CD1c-positive myeloid dendritic cell (primary cell): ENCODE results near the gene SRM.
"Not testable (repeated sequence)": the region's sequence is repeated elsewhere in the genome, so short reads cannot be mapped to it uniquely, and the experiment has no call there.

ENCODE experiments used
- DNase-seq: peaks from one replicate; pipeline ENCODE4 v3.0.0-alpha.2; 2016; ENCODE audit errors: extremely low spot score

SRM gene

GRCh38 chr1:11064942-11065341 is 5.1 kb upstream of the SRM start:
- no peak for DNase-seq

- DNase-seq: not testable (repeated sequence)
Measured at GRCh38 chr1:11063937-11064537, 4.2 kb upstream of the SRM start.

- peak; percentile 5 for DNase-seq
Measured at GRCh38 chr1:11062965-11063401, 3.2 kb upstream of the SRM start.

- no peak for DNase-seq
Measured at GRCh38 chr1:11061652-11062365, 2.0 kb upstream of the SRM start.

GRCh38 chr1:11059155-11059967 is 457 bp downstream of the SRM start:
- no peak for DNase-seq

- DNase-seq: no peak
Measured at GRCh38 chr1:11058595-11059154, 1.1 kb downstream of the SRM start.

GRCh38 chr1:11058026-11058425 is 1.8 kb downstream of the SRM start:
- no peak for DNase-seq

- no peak for DNase-seq
Measured at GRCh38 chr1:11057477-11057876, 2.3 kb downstream of the SRM start.

- no peak for DNase-seq
Measured at GRCh38 chr1:11056504-11056903, 3.3 kb downstream of the SRM start.

GRCh38 chr1:11055676-11056075 is 4.1 kb downstream of the SRM start:
- DNase-seq: no peak

- DNase-seq: no peak
Measured at GRCh38 chr1:11054666-11055065, 5.2 kb downstream of the SRM start.

GRCh38 chr1:11054181-11054580 is 5.6 kb downstream of the SRM start:
- no peak for DNase-seq

- no peak for DNase-seq
Measured at GRCh38 chr1:11053758-11054137, 6.1 kb downstream of the SRM start.

- no peak for DNase-seq
Measured at GRCh38 chr1:11052839-11053757, 6.7 kb downstream of the SRM start.

- DNase-seq: peak; percentile 30
Measured at GRCh38 chr1:11051781-11052511, 7.9 kb downstream of the SRM start.

- DNase-seq: not testable (repeated sequence)
Measured at GRCh38 chr1:11051121-11051520, 8.7 kb downstream of the SRM start.

GRCh38 chr1:11046625-11047365 is 13.0 kb downstream of the SRM start, which contains the start of gene MASP2:
Gene MASP2, minus strand, starts transcription at chr1:11047239. Its CDS starts 32 bp downstream, at chr1:11047207.
- DNase-seq: no peak

- no peak for DNase-seq
Measured at GRCh38 chr1:11046270-11046566, 13.6 kb downstream of the SRM start.

- no peak for DNase-seq
Measured at GRCh38 chr1:11045428-11046269, 14.2 kb downstream of the SRM start.
